A549 treated with GW870086 at 1 μM for 4 hours (cell line): ENCODE results near the gene TRAPPC14. TPM values are rescaled to one million over a fixed set of nuclear protein-coding genes. Genes with fewer than 3 reads are reported as not detected.

Experiments
- total RNA-seq: library from RNA; stranded (reverse); fragments of 200-300 nt; extraction: Qiagen RNA extraction; gene quantifications from 5 replicates; pipeline ENCODE4 v1.2.3, GENCODE V29; 2022; ENCODE audit warnings: low read depth

Gene TRAPPC14, protein sequence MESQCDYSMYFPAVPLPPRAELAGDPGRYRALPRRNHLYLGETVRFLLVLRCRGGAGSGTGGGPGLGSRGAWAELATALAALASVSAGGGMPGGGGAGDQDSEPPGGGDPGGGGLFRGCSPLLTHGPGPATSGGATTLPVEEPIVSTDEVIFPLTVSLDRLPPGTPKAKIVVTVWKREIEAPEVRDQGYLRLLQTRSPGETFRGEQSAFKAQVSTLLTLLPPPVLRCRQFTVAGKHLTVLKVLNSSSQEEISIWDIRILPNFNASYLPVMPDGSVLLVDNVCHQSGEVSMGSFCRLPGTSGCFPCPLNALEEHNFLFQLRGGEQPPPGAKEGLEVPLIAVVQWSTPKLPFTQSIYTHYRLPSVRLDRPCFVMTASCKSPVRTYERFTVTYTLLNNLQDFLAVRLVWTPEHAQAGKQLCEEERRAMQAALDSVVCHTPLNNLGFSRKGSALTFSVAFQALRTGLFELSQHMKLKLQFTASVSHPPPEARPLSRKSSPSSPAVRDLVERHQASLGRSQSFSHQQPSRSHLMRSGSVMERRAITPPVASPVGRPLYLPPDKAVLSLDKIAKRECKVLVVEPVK
- 9.5 to 13.5 TPM (median 13.1 TPM) in 5 replicates for total RNA-seq

DNA sequence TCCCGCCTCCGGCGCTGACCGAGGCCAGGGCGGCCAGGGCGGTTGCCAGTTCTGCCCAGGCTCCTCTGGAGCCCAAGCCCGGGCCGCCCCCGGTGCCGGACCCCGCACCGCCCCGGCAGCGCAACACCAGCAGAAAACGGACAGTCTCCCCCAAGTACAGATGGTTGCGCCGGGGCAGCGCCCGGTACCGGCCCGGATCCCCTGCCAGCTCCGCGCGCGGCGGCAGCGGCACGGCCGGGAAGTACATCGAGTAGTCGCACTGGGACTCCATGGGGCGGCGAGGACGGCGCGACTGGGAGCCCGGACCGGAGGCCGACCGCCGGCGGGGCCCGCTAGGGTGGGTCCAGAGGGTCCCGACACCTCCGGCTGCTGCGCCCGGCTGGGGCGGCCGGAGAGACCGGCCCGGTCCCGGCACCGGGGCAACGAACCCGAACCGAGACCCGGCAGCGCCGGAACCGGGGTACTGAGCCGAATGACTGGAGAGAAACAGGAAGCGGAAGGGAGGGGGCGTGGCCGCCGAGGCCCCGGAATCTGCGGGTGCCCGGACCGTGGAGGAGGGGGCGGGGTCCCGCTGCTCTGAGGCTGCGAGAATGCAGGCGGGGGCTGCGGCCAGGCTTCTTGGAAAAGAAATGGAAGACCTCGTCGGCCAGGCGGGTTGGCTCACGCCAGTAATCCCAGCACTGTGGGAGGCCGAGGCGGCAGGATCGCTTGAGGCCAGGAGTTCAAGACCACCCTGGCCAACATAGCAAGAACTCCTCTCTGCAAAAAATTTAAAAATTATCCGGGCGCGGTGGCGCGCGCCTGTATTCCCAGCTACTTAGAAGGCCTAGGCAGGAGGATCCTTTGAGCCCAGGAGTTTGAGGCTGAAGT lies at the start of gene TRAPPC14:
TRAPPC14 (minus strand) TSS at position 495 of the 870 bp plus-strand sequence; CDS start at position 271, 224 bp downstream.

DNA sequence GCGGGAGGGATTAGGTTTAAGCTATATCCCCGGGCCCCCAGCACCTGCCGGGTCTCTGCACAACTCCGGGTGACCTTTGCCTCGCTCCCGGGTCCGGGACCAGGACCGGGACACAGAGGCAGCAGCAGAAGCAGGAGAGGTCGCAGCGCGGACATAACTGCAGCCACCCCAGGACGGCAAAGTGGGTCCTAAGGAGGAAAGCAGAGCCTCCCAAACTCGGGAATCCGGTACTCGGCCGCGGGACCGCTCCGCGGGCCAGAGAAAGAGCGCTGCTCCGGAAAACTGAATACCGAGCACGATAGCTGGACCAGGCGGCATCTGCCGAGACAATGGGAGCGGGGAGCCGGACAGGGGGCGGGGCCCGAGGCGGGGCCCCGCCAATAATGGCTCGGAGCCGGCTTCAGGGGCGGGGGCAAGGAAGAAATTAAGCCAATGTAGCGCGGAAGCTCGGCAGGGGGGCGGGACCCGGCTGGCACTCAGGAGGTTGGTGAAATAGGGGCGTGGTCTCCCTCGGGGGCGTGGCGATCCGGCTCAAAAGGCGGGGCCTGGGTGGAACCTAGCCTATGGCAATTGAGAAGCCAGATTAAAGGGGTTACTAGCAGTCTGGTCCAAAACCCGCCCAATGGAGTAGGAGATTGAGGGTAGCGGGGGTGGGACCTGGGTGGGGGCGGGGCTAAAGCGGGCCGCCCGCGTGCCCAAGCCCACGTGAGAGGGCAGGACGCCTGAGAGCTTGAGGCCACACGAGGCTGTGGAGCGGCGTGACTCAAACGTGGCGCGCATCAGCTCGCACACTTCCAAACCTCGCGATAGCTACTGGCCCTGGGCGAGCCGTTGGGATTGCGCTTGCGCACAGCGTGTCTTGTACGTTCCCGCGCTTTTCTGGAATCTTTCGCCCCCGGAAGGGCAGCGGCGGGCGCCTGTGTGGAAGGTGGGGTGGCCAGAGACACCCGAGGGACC lies 18.8 kb upstream of the TRAPPC14 start, which contains the start of the genes GPC2 and STAG3:
GPC2 (minus strand) TSS at position 337 of the 957 bp plus-strand sequence; CDS start at position 155, 182 bp downstream.
STAG3 (plus strand) TSS at position 874 of the 957 bp plus-strand sequence. CDS start 2,639 bp downstream, outside the sequence.

DNA sequence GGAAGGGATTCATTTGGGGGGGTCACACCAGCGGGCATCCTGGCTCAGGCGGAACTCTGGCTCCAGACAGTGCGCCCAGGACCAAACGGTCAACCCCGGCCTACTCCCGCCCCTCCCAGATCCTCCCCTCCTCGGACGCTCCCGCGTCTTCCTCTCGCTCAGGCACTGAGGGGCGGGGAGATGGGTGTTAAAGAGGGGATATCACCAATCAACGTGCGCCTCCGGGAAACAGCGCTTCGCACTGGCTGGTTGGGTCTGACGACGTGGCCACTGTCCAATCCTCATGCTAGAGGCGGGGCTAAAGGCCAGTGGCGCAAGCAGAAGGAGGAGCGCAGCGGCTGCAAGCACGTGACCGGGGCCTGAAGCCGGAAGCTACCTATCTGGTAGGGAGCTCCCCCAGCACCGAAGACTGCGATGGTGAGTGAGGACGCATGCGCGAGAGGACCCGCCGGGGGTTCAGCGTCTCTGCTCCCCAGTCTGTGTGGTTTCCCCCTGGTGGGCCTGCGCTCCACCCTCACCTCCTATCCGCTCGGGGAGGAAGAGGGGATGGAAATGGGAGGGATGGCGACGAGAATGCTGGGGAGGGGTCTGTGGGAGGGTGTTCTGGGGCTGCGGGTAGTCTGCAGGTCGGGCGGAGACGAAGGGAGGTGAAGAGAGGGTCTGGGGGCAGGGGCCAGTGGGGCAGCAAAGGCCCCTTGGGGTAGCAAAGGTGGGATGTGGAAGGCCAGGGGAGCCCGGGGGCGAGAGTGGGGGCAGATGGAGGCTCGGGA lies 9.8 kb downstream of the TRAPPC14 start, which contains the start of gene LAMTOR4:
LAMTOR4 (plus strand) TSS at position 360 of the 770 bp plus-strand sequence; CDS start at position 415, 55 bp downstream.

GRCh38 chr7:100126931-100127865 lies 31.3 kb downstream of the TRAPPC14 start, which contains the start of gene MBLAC1:
Gene MBLAC1 (plus strand): TSS chr7:100126967. CDS start chr7:100127396, 429 bp downstream.

DNA sequence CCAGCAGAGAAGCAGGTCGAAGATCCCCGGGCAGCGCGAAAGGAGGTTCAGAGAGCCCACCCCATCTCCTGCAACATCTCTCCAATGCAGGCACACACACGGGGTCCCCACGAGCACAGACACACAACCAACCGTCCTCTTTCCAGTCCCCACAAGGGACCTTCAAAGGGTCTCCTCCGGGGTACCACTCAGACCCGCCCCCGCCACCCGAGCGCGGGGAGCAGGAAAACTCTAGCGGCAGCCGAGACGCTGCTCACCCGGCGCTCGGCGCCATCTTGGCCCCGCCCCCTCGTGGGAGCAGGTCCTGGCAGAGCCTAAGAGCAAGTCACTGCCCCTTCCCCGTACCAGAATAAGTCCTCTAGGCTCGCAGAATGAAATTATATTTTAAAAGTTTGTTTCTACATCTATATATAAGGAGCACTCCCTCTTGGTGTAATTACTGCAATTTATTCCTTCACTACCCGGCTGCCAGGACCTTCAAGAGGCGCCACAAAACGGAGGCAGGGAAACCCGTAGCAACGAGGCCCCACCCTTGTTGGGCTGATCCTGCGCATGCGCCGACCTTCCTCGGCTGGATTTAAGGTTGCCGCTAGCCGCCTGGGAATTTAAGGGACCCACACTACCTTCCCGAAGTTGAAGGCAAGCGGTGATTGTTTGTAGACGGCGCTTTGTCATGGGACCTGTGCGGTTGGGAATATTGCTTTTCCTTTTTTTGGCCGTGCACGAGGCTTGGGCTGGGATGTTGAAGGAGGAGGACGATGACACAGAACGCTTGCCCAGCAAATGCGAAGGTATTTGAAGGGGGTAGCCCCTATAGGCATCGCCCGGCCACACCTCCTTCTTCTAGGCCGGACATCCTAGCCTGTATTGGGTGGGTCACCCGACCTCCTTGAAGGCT lies 39.2 kb downstream of the TRAPPC14 start, which contains the start of the genes CNPY4 and TAF6:
CNPY4 (plus strand) TSS at position 563 of the 898 bp plus-strand sequence; CDS start at position 674, 111 bp downstream.
TAF6 (minus strand) TSS at position 287 of the 898 bp plus-strand sequence. CDS start 5,149 bp downstream, outside the sequence.

Other genes starting within 250 kb of the TRAPPC14 start
- gene TRIM4, start 239.2 kb downstream of the TRAPPC14 start, total RNA-seq, result 24.7 to 26.5 TPM (median 25.3 TPM) in 5 replicates
- 0.12 to 0.43 TPM (median 0.23 TPM) in 4 of 5 replicates, not detected in the other for gene GJC3, start 229.1 kb downstream of the TRAPPC14 start, total RNA-seq
- not detected in 5 replicates for gene AZGP1, start 182.7 kb downstream of the TRAPPC14 start, total RNA-seq
- gene ZKSCAN1, start 143.1 kb downstream of the TRAPPC14 start, total RNA-seq, result 6.8 to 10.2 TPM (median 9.1 TPM) in 5 replicates
- gene ZSCAN21, start 108.9 kb downstream of the TRAPPC14 start, total RNA-seq, result 9.7 to 11.0 TPM (median 10.2 TPM) in 5 replicates
- gene ZNF3, start 77.0 kb downstream of the TRAPPC14 start, total RNA-seq, result 20.3 to 23.8 TPM (median 21.1 TPM) in 5 replicates
- 151 to 191 TPM (median 180 TPM) in 5 replicates for gene COPS6, start 69.8 kb downstream of the TRAPPC14 start, total RNA-seq
- 221 to 243 TPM (median 236 TPM) in 5 replicates for gene MCM7, start 57.3 kb downstream of the TRAPPC14 start, total RNA-seq
- 12.9 to 15.9 TPM (median 14.6 TPM) in 5 replicates for gene AP4M1, start 57.1 kb downstream of the TRAPPC14 start, total RNA-seq
- 57.2 to 64.6 TPM (median 62.0 TPM) in 5 replicates for gene TAF6, start 39.4 kb downstream of the TRAPPC14 start, total RNA-seq
- 7.9 to 11.7 TPM (median 9.9 TPM) in 5 replicates for gene CNPY4, start 39.1 kb downstream of the TRAPPC14 start, total RNA-seq
- gene MBLAC1, start 31.8 kb downstream of the TRAPPC14 start, total RNA-seq, result 2.0 to 3.1 TPM (median 2.6 TPM) in 5 replicates
- gene LAMTOR4, start 9.8 kb downstream of the TRAPPC14 start, total RNA-seq, result 167 to 200 TPM (median 171 TPM) in 5 replicates
- gene GAL3ST4, start 9.9 kb upstream of the TRAPPC14 start, total RNA-seq, result 0.07 to 0.26 TPM (median 0.10 TPM) in 3 of 5 replicates, not detected in the others
- gene GPC2, start 18.7 kb upstream of the TRAPPC14 start, total RNA-seq, result 0.32 to 1.5 TPM (median 0.84 TPM) in 5 replicates
- 0.21 to 0.72 TPM (median 0.21 TPM) in 3 of 5 replicates, not detected in the others for gene STAG3, start 19.2 kb upstream of the TRAPPC14 start, total RNA-seq
- gene PVRIG, start 61.2 kb upstream of the TRAPPC14 start, total RNA-seq, result 0.08 TPM in 1 of 5 replicates, not detected in the others
- gene SPDYE3, start 149.0 kb upstream of the TRAPPC14 start, total RNA-seq, result not detected in 5 replicates
- gene PILRB, start 199.4 kb upstream of the TRAPPC14 start, total RNA-seq, result 24.0 to 30.9 TPM (median 29.5 TPM) in 5 replicates
- gene PILRA, start 214.8 kb upstream of the TRAPPC14 start, total RNA-seq, result 3.5 to 6.3 TPM (median 5.6 TPM) in 5 replicates